OCI-M1 (cell line): ENCODE data around the gene HSPB6.
"Not testable (repeated sequence)": the region's sequence is repeated elsewhere in the genome, so short reads cannot be mapped to it uniquely, and the experiment has no call there.

Experiments used
- DNase-seq: peaks from one replicate; lab custom pipeline; 2025; lab: John Stamatoyannopoulos, UW

HSPB6 gene

GRCh38 chr19:35786299-35787160 lies 29.7 kb upstream of the HSPB6 start:
- no peak for DNase-seq

GRCh38 chr19:35785339-35785627 lies 28.5 kb upstream of the HSPB6 start:
- no peak for DNase-seq

GRCh38 chr19:35784503-35785338 lies 27.9 kb upstream of the HSPB6 start:
- DNase-seq = no peak

- DNase-seq = no peak
Observed at GRCh38 chr19:35783469-35784434, 26.9 kb upstream of the HSPB6 start.

- DNase-seq = no peak
Observed at GRCh38 chr19:35782589-35782988, 25.8 kb upstream of the HSPB6 start.

GRCh38 chr19:35781650-35782049 lies 24.8 kb upstream of the HSPB6 start:
- DNase-seq = no peak

- no peak for DNase-seq
Observed at GRCh38 chr19:35780717-35781116, 23.9 kb upstream of the HSPB6 start.

GRCh38 chr19:35780058-35780457 lies 23.2 kb upstream of the HSPB6 start:
- DNase-seq = no peak

- DNase-seq = no peak
Observed at GRCh38 chr19:35779033-35779432, 22.2 kb upstream of the HSPB6 start.

- no peak for DNase-seq
Observed at GRCh38 chr19:35777961-35778360, 21.1 kb upstream of the HSPB6 start.

GRCh38 chr19:35777086-35777841 lies 20.4 kb upstream of the HSPB6 start:
- no peak for DNase-seq

GRCh38 chr19:35776102-35776788 lies 19.4 kb upstream of the HSPB6 start:
- no peak for DNase-seq

GRCh38 chr19:35775298-35776101 lies 18.7 kb upstream of the HSPB6 start, which contains the start of gene ARHGAP33:
TSS of gene ARHGAP33 (plus strand) at chr19:35775564. CDS start at chr19:35775659, 95 bp downstream.
- peak; percentile 99 for DNase-seq

GRCh38 chr19:35775046-35775297 lies 18.1 kb upstream of the HSPB6 start:
- DNase-seq = no peak

- no peak for DNase-seq
Observed at GRCh38 chr19:35774274-35775045, 17.6 kb upstream of the HSPB6 start.

- peak; percentile 27 for DNase-seq
Observed at GRCh38 chr19:35773020-35773806, 16.4 kb upstream of the HSPB6 start.

- DNase-seq = not testable (repeated sequence)
Observed at GRCh38 chr19:35772362-35772761, 15.5 kb upstream of the HSPB6 start.

GRCh38 chr19:35768082-35768421 lies 11.2 kb upstream of the HSPB6 start:
- DNase-seq = no peak
